Measurements from ENCODE around the gene TRANK1. TPM values are rescaled to one million over a fixed set of nuclear protein-coding genes. Genes with fewer than 3 reads are reported as not detected.

TRANK1 gene
- total RNA-seq, 1 experiment from 2014 or later = 6.3 TPM

DNA sequence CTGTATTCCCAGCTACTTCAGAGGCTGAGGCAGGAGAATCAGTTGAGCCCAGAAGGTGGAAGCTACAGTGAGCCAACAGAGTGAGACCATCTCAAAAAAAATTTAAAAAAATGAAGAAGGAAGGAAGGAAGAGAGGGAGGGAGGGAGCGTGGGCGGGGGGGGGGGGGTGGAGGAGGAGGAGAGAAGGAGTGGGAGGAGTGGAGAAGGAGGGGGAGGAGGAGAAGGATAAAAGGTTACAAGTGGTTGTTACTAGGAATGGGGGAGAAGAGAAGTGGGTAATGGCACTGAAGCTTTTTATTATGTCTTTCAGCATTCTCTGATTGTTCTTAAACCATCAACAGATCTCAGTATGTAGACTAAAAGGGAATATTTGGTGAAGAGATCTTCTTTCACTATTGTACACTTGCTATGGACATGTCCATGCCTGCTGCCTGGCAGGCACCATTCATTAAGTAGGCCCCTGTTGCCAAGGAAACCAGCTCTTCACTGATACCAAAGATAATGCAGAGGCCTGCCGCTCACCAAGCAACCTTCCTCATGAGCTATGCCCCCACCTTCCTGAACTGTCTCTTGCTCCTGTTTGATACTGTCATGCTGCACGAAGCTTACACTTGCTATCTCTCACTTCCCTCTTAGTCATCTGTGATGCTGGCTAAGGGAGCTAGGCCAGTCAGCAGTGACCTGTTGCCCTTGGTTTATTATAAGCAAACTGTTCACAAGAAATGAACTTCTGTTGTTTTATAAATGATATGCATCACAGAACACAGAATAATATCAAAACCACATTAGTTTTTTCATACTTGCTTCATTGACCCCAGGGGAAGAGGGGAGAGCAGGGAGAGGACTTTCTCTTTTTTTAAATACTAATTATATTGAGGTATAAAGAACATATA lies 24.9 kb upstream of the TRANK1 start:
- Histone ChIP-seq H3K4me1 (ENCODE audit: insufficient read depth, low read length, poor library complexity, severe bottlenecking) (peaks cover 13% of the 10 kb centered on the region), H3K36me3 (ENCODE audit: insufficient read depth, low read length, poor library complexity, severe bottlenecking) (no peaks in the 10 kb centered on the region), H3K27ac (ENCODE audit: low read depth, low read length, poor library complexity, severe bottlenecking) (peak overlapping the region; percentile 61), H3K4me3 (ENCODE audit: low read depth, low read length, poor library complexity, severe bottlenecking) (no peak overlapping the region), H3K9me3 (ENCODE audit: low read depth, low read length, poor library complexity, severe bottlenecking) (no peaks in the 10 kb centered on the region), H3K27me3 (replicated peaks; ENCODE audit: insufficient read depth, low read depth, low read length, poor library complexity) (no peaks in the 10 kb centered on the region)
- ChIA-PET CTCF (interaction anchor here (1.1 kb wide), 1 partner anchor 12 kb away, joined by 3 read pairs; no protein-coding TSS in a partner anchor), POLR2A (ENCODE audit: low non-redundant PET) (no interaction called here)
- intact Hi-C loops (cut with micrococcal nuclease; ENCODE audit: unreplicated experiment) = no loop called here
- peak; percentile 83 for DNase-seq (ENCODE audit: low spot score)
- BruUV-seq (replicated peaks) = no TSS peak
- TF ChIP-seq CTCF (conservative IDR thresholded peaks at IDR 0.05; ENCODE audit: low read depth, low read length) (no peak), EZH2 (IDR thresholded peaks at IDR 0.05; ENCODE audit: borderline replicate concordance, low read depth, low read length, poor library complexity, severe bottlenecking) (no peak)

- Histone ChIP-seq H3K9me3 (ENCODE audit: low read depth, low read length, poor library complexity, severe bottlenecking) (no peaks in the 10 kb centered on the region), H3K4me1 (ENCODE audit: insufficient read depth, low read length, poor library complexity, severe bottlenecking) (peaks cover 13% of the 10 kb centered on the region), H3K27me3 (replicated peaks; ENCODE audit: insufficient read depth, low read depth, low read length, poor library complexity) (no peaks in the 10 kb centered on the region), H3K4me3 (ENCODE audit: low read depth, low read length, poor library complexity, severe bottlenecking) (no peak overlapping the region), H3K36me3 (ENCODE audit: insufficient read depth, low read length, poor library complexity, severe bottlenecking) (no peaks in the 10 kb centered on the region), H3K27ac (ENCODE audit: low read depth, low read length, poor library complexity, severe bottlenecking) (peak overlapping the region; percentile 61)
- ChIA-PET CTCF (no interaction called here), POLR2A (ENCODE audit: low non-redundant PET) (no interaction called here)
- intact Hi-C loops (cut with micrococcal nuclease; ENCODE audit: unreplicated experiment) = no loop called here
- no peak for DNase-seq (ENCODE audit: low spot score)
- BruUV-seq (replicated peaks) = no TSS peak
- no peak for TF ChIP-seq CTCF (conservative IDR thresholded peaks at IDR 0.05; ENCODE audit: low read depth, low read length)
- no peak for TF ChIP-seq EZH2 (IDR thresholded peaks at IDR 0.05; ENCODE audit: borderline replicate concordance, low read depth, low read length, poor library complexity, severe bottlenecking)
Measured at GRCh38 chr3:36969085-36969484, 24.2 kb upstream of the TRANK1 start.

GRCh38 chr3:36965440-36965839 lies 20.6 kb upstream of the TRANK1 start:
- no peak for DNase-seq (ENCODE audit: low spot score)
- ChIA-PET POLR2A (ENCODE audit: low non-redundant PET) (interaction anchor here (0.6 kb wide), 1 partner anchor 16 kb away, joined by 3 read pairs; no protein-coding TSS in a partner anchor), CTCF (no interaction called here)
- no peaks in the 10 kb centered on the region for H3K36me3 ChIP-seq (ENCODE audit: insufficient read depth, low read length, poor library complexity, severe bottlenecking)
- no peak overlapping the region for H3K27ac ChIP-seq (ENCODE audit: low read depth, low read length, poor library complexity, severe bottlenecking)
- no peaks in the 10 kb centered on the region for H3K9me3 ChIP-seq (ENCODE audit: low read depth, low read length, poor library complexity, severe bottlenecking)
- TF ChIP-seq EZH2 (IDR thresholded peaks at IDR 0.05; ENCODE audit: borderline replicate concordance, low read depth, low read length, poor library complexity, severe bottlenecking) = no peak
- TF ChIP-seq CTCF (conservative IDR thresholded peaks at IDR 0.05; ENCODE audit: low read depth, low read length) = no peak
- no peak overlapping the region for H3K4me3 ChIP-seq (ENCODE audit: low read depth, low read length, poor library complexity, severe bottlenecking)
- peaks cover 13% of the 10 kb centered on the region for H3K4me1 ChIP-seq (ENCODE audit: insufficient read depth, low read length, poor library complexity, severe bottlenecking)
- H3K27me3 ChIP-seq (replicated peaks; ENCODE audit: insufficient read depth, low read depth, low read length, poor library complexity) = no peaks in the 10 kb centered on the region
- intact Hi-C loops (cut with micrococcal nuclease; ENCODE audit: unreplicated experiment) = no loop called here
- no TSS peak for BruUV-seq (replicated peaks)
